ENCODE data around the gene RILPL2.

DNA sequence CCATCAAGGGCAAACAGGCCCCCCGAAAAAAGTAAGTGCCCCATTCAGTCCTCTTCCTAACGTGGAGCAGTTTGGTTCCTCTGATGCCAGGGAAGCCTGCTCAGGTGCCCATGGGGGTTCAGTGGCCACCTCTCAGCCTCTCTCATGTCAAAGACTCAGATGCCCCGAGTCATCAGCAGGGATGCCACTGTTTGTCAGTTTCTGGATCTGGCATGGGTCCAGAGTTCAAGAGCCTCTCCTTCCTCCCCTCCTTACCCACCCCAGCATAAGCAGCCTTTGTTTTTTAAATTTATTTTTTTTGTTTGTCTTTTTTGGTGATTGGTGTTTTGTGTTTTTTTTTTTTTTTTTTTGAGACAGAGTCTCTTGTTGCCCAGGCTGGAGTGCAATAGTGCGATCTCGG lies 41.2 kb downstream of the RILPL2 start:
- TF ChIP-seq POLR2A (IDR thresholded peaks at IDR 0.05), result no peak
- TF ChIP-seq, protein P1, sequence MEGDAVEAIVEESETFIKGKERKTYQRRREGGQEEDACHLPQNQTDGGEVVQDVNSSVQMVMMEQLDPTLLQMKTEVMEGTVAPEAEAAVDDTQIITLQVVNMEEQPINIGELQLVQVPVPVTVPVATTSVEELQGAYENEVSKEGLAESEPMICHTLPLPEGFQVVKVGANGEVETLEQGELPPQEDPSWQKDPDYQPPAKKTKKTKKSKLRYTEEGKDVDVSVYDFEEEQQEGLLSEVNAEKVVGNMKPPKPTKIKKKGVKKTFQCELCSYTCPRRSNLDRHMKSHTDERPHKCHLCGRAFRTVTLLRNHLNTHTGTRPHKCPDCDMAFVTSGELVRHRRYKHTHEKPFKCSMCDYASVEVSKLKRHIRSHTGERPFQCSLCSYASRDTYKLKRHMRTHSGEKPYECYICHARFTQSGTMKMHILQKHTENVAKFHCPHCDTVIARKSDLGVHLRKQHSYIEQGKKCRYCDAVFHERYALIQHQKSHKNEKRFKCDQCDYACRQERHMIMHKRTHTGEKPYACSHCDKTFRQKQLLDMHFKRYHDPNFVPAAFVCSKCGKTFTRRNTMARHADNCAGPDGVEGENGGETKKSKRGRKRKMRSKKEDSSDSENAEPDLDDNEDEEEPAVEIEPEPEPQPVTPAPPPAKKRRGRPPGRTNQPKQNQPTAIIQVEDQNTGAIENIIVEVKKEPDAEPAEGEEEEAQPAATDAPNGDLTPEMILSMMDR (IDR thresholded peaks at IDR 0.05), result no peak
